ENCODE results near the gene ZNF711.
"Not testable (repeated sequence)": the region's sequence is repeated elsewhere in the genome, so short reads cannot be mapped to it uniquely, and the experiment has no call there.

ZNF711 gene

DNA sequence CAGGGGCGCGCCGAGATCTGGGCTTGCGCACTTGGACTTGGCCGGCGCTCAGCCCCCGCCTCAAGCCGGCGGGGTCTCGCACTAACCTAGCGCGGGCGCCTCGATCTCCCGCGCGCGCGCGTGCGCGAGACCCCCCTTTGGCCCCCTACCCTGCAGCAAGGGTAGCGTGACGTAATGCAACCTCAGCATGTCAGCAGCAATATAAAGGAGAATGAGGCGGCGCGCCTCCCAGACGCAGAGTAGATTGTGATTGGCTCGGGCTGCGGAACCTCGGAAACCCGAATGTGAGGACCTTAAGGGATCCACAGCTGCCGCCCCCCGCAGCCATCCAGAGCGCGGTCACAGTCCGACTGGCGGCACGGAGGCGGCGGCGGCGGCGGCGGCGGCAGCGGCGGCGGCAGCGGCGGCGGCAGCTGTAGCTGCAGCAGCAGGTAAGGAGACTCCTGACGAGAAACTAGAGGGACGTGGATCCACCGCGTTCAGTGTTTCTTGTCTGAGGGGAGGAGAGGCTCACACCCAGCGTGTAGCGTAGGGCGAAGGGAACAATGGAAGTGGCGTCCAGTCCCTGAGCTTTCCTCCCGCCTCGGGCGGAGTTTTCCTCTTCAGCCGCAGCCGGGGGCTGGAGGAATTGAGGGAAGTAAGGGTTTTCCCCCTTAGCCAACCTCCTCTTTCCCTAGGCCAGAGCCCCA, at the start of gene ZNF711, which contains the start of gene SATL1:
Gene ZNF711, plus strand, starts transcription at position 231 of the 689 bp plus-strand sequence. CDS start 3,582 bp downstream, outside the sequence.
Gene SATL1, minus strand, starts transcription at position 19 of the 689 bp plus-strand sequence. CDS start 134,811 bp downstream, outside the sequence.
- DNase-seq (ENCODE audit: low spot score): peak; percentile 48

DNA sequence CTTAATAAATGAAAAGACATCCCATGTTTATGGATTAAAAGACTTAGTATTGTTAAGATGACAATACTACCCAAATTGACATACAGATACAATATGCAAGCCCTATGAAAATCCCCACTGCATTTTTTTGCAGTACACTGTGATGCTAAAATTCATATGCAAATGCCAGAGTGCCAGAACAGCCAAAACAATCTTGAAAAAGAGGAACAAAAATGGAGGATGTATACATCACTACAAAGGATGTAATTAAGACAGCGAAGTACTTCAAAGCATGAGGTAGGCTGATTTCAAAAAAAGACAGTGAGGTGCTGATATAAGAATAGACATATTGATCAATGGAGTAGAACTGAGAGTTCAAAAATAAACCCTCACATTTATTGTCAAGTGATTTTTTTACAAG, 47.5 kb upstream of the ZNF711 start:
- no peak for DNase-seq (ENCODE audit: low spot score)

DNA sequence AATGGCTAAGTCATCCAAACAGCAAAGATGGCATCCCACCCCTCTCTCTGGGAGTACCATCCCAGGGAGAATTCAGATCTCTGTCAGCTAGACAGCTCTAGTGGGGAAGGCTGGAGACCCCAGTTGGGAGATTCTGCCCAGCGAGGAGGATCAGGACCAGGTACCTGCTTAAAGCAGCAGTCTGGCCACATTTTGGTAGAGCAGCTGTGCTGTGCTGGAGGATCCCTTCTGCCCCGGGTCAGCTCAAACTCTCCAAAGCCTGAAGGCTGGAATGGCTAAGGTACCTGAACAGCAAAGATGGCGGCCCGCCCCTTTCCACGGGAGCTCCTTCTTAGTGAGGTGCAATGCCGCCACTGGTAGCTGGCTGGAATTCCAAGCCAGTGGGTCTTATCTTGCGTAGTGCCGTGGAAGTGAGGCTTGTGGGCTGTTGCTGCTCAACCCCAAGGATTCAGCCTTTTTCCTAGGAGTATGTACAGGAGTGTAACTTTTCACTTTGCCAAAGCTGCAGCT, 40.3 kb upstream of the ZNF711 start:
- DNase-seq (ENCODE audit: low spot score): no peak

DNA sequence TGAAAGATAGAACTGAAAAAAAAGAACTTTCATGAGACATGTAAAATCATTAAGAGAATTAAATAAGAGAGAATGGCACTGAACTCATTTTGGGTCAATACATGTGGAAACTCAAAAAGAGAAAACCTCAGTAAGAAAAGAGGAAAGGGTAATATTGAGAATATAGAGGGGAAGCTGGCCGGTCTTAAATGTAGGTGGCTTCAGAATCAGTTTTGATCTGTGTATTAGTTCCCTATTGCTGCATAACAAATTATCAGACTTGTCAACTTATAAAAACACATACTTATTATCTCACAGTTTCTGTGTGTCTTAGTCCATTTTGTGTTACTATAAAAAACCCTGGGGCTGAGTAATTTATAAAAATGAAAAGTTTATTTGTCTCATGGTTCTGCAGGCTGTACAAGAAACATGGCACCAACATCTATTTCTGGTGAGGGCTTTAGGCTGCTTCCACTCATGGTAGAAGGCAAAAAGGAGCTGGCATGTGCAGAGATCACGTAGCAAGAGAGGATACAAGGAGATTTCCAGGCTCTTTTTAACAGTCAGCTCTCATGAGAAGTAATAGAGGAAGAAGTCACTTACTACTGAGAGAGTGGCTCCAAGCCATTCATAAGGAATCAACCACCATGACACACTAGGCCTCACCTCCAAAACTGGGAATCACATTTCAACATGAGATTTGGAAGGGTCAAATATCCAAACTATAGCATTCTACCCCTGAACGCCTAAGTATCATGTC, 29.8 kb upstream of the ZNF711 start:
- DNase-seq (ENCODE audit: low spot score): no peak

DNA sequence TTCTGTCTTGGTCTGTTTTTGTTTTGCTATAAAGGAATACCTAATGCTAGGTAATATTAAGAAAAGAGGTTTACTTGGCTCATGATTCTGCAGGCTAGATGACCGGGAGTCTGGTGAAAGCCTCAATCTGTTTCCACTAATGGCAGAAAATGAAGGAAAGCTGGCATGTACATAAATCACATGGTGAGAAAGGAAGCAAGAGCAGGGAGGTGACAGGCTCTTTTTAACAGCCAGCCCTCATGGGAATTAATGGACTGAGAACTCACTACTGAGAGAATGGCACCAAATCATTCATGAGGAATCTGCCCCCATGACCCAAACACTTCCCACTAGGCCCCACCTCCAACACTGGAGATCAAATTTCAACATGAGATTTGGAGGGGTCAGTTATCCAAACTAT, 27.8 kb upstream of the ZNF711 start:
- no peak for DNase-seq (ENCODE audit: low spot score)

DNA sequence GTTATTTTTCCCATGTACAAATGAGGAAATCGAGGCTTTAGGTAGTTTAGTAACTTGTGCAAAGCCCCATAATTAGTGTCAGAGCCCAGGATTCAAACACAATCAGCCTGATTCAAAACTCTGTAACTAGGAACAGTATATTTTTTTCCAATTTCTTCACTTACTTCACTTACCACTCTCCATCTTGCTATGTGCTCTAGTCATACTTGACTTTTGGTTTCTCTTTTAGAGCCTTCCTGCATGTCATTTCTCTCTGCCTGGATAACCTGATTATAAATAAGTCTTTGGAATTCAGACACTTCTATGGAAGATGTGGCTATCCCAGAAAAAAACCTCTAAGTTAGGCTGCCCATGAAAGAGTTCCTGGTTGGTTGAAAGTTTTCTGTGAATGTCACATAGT, 22.4 kb upstream of the ZNF711 start:
- DNase-seq (ENCODE audit: low spot score): no peak

DNA sequence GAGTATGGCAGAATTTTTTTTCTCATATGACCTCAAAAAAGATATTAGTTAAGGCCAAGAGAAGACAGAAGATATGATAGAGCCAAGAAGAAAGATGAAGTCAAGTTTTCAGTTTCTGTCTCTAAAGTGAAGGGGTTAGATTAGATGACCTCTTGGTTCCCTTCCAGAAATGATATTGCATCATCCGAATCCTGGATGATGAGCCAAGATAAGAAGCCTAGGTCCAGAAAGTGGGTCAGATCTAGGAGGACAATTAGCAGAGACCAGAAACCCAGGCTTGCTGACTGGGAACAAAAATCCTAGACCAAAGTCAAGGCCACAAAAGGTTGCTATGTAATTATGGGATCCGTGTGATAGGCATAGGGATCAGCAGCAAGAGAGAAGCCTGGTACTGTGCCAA, 20.4 kb upstream of the ZNF711 start:
- DNase-seq (ENCODE audit: low spot score): no peak

DNA sequence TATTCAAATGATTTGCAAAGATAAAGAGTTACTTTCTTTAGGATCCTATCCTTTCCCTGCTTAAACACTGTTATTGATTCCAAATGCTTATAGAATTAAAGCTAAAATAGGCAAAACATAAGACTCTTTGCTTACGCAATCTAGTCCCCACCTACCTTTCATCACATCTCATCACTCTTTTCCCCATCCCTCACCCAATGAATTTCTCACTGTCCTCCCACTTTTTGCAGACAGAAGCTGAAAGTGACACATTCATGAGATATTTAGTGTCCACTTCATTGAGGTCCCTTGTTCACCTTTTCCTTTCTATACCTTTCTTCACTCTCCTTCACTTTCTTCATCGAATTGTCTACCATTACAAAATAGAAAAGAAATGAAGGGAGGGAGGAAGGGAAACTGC, 636 bp upstream of the ZNF711 start:
- peak; percentile 0 for DNase-seq (ENCODE audit: low spot score)

DNA sequence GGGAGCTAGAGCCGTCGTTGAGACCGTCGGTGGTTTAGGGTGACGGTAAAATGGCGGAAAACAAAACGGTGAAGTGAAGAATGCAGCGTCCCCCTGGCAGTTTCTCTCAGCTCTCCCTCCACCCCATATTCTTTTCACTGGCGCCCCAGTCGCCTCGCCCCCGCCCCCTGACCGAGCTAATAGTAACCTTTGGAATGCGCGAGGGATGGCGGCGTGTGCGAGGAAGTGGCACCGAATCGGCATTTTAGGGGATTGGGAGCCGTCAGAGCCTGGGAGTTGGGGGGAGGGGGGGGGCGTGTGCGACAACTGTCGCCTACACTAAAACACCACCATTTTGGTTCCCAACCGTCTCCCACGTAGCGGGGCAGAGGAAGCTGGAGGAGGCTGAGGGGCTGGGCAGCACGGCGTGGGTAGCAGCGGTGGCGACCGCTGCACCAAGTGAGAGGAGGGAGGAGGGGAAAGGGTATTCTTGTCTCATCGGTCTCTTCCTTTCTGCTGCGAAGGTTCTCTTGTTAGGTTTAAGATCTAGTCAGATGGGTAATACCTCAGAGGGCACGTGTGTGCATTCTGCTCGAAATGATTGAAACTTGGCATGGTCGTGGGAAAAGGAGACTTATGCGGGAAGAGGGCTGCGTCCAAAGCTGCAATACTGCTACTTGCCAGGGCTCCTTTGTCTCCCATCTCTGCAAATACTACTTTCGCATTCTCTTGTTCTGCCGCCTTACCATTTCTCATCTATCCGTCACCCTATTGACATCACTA, 840 bp downstream of the ZNF711 start:
- DNase-seq (ENCODE audit: low spot score): peak; percentile 5

DNA sequence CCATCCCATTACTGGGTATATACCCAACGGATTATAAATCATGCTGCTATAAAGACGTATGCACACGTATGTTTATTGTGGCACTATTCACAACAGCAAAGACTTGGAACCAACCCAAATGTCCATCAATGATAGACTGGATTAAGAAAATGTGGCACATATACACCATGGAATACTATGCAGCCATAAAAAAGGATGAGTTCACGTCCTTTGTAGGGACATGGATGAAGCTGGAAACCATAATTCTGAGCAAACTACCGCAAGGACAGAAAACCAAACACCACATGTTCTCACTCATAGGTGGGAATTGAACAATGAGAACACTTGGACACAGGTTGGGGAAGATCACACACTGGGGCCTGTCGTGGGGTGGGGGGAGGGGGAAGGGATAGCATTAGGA, 41.5 kb downstream of the ZNF711 start:
- DNase-seq (ENCODE audit: low spot score): not testable (repeated sequence)

DNA sequence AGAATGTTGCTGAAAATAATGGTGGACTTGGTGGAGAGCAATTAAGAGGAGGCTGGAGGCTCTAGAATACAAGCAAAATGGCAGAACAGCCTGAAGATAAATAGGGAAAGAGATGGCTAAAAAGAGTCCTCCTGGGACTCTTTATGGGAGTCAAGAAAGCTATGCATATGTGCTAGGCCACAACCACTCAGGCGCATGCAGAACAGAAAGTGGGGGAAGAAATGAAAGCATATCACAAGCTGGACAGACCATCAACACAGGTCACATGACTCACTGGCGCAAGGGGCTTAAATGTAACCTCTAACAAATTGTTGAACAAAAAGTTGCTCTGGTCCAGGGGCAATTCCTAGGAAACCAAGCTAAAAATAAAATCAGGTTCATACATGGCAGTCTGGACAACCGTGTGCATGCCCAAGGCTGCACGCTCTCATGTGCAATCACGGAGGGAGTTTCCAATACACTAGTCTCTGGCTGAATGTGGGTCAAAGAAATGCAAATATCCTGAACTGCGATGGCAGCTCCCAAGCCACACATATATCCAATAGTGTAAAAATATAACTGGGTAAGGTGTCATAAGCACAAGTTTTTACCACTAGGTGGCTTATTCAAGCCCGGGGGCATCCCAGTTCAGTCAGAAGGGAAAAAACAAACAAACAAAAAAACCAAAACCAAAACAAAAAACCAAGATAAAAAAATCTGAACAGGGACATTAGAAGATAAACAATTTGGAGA, 45.4 kb downstream of the ZNF711 start:
- DNase-seq (ENCODE audit: low spot score): no peak

DNA sequence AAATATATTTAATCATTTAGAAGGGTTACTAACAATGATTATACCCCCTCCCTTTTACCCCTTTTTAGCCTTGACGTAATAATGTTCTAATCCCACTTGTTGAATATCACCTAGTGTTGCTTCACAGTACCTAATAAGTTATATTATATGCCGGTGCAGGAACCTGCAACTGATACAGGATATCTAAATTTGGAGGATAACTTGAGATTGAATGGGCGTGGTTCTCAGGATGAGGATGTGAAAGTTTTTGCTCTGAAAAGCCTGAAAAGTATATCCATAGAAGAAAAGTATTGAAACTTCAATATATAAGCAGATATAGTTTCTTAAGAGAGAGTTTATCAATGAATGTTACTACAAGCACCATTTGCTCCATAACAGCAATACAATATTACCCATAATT, 59.8 kb downstream of the ZNF711 start:
- DNase-seq (ENCODE audit: low spot score): no peak

DNA sequence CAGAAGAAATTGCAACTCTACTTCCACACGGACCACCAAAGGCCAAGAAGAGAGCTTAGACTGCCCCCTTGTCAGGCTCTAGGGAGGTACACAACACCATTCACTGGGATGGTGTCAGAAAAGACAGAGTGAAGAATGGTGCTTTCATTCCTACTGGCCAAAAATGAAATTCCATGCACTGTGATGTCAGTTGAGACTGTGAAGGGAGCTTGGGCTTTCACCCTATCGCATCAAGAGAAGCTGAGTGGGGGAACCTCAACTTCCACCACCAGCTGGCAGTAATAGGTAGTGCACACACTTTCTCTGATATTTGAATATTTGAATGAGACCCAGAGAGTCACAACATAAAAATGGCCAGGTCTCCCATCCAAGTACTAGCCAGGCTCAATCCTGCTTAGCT, 65.9 kb downstream of the ZNF711 start:
- no peak for DNase-seq (ENCODE audit: low spot score)

DNA sequence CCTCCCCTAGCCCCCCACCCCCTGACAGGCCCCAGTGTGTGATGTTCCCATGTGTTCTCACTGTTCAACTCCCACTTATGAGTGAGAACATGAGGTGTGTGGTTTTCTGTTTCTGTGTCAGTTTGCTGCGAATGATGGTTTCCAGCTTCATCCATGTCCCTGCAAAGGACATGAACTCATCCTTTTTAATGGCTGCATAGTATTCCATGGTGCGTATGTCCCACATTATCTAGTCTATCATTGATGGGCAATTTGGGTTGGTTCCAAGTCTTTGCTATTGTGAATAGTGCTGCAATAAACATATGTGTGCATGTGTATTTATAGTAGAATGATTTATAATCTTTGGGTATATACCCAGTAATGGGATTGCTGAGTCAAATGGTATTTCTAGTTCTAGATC, 67.6 kb downstream of the ZNF711 start:
- not testable (repeated sequence) for DNase-seq (ENCODE audit: low spot score)
